ENCODE results near the gene MMAB. TPM values are rescaled to one million over a fixed set of nuclear protein-coding genes. Genes with fewer than 3 reads are reported as not detected.

MMAB gene
- total RNA-seq, result 15.8 and 19.2 TPM in 2 replicates

DNA sequence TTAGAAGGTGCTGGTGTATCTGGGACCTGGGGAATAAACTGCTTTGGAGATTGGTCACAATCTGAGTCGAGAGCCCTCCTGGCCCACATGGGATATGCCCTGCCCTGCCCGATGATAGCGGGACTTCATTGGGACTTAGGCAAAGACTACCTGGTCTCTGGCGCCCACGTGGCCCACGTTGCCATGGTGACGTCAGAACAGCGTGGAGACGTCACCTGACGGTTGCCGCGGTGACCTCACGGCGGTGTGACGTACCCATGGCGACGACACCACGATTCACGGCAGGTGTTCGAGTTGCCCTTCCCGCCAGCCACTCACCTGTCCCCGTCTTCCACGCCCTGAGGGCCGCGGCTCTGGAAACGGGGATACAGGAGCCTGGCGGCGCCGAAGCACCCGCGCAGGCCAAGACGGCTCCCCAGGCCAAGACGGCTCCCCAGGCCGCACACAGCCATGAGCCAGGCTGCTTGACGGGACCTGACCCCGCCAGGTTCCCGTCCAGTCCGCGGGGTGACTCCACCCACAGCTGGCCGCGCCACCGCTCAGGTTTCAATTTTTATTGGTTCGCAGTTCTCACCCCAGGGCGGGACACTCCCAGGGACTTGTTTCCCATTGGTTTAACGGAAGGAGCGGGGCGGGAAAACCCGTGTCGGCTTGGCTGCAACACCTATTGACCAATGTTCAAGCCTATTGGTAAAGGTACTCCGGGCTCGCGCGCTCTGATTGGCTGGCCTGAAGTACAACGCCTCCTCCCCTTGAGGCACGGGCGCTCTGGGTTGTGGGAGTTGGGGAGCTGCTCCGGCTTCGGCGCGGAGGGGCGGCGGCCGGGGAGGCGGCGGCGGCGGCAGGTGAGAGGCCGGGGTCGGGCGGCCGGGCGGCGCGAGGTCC is at the start of gene MMAB, which contains the start of gene MVK:
Gene MMAB, minus strand, starts transcription at position 476 of the 885 bp plus-strand sequence. Its CDS starts 24 bp downstream, at position 452.
Gene MVK, plus strand, starts transcription at position 766 of the 885 bp plus-strand sequence. CDS start 1,029 bp downstream, outside the sequence.

Other genes starting within 250 kb of the MMAB start
- gene MYO1H, start 225.6 kb downstream of the MMAB start, total RNA-seq, result not detected in 2 replicates
- 49.3 and 73.8 TPM in 2 replicates for gene KCTD10, start 96.2 kb downstream of the MMAB start, total RNA-seq
- gene UBE3B, start 95.9 kb downstream of the MMAB start, total RNA-seq, result 43.4 and 46.4 TPM in 2 replicates
- gene MVK, start 290 bp upstream of the MMAB start, total RNA-seq, result 7.3 and 14.0 TPM in 2 replicates
- gene FAM222A, start 140.3 kb upstream of the MMAB start, total RNA-seq, result under 0.01 and 0.38 TPM in 2 replicates

Data from regular cardiac myocyte (primary cell).